Cortex of kidney (tissue), 1 donor: ENCODE data around the gene ARRB1.
"Not testable (repeated sequence)": the region's sequence is repeated elsewhere in the genome, so short reads cannot be mapped to it uniquely, and the experiment has no call there.

Experiments used
- DNase-seq: peaks from one replicate; lab custom pipeline; 2025; lab: John Stamatoyannopoulos, UW

Gene ARRB1

GRCh38 chr11:75371949-75372876 is 20.8 kb upstream of the ARRB1 start:
- no peak for DNase-seq

GRCh38 chr11:75369560-75370255 is 18.2 kb upstream of the ARRB1 start:
- DNase-seq: no peak

DNA sequence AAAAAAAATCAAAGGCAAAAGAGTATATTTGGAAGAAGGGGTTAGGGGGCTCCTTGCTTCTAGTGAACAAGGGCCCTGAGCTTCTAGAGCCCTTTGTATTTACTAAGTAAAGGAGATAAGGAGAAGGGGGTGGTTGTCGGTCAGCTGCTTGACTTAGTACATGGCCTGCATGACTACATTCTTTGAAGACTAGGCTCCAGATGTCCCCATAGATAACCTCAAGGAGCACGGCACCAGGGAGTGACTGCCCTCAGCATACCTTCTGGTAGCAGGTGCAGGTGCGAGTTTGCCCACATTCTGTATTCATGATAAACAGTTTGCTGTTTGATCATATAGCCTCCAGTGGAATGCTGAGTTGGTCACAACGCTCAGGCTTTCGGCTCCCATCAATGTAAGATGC is 15.4 kb upstream of the ARRB1 start:
- DNase-seq: not testable (repeated sequence)

GRCh38 chr11:75365711-75366181 is 14.3 kb upstream of the ARRB1 start:
- no peak for DNase-seq

- DNase-seq: not testable (repeated sequence)
Measured at GRCh38 chr11:75362285-75362684, 10.8 kb upstream of the ARRB1 start.

DNA sequence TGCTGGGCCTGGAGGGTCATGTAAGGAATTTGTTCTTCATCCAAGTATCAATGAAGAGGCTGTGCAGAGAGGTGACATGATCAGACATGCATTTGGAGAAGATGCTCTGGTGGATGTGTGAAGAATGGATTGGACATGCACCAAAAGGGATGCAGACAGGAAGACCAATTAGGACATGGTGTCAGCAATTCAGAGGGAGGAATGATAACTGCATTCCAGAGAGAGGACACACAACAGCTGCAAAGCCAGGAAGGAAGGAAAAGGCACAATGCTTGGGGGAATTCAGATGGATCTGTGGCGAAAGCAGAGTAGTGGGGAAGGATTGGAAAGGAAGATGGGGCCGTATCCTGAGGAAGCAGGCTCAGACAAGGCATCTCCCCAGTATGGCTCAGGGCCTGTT is 5.2 kb upstream of the ARRB1 start:
- DNase-seq: no peak

DNA sequence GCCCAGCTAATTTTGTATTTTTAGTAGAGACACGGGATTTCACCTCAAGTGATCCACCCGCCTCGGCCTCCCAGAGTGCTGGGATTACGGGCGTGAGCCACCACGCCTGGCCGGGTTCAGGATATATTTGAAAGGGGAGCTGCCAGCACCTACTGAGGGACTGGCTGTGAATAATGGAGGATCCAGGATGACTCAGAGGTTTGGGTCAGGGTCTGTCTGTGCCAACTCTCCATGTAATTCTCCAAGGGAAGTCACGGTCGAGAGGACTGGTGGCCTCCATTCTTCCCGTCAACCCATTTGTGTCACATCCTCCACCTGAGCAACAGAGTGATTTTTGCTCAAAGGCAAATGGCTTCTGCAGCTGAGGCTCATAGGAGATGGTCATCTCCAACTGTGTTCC is 3.6 kb upstream of the ARRB1 start:
- DNase-seq: no peak

- DNase-seq: no peak
Measured at GRCh38 chr11:75352588-75353206, 1.2 kb upstream of the ARRB1 start.

- no peak for DNase-seq
Measured at GRCh38 chr11:75351791-75352587, 528 bp upstream of the ARRB1 start.

DNA sequence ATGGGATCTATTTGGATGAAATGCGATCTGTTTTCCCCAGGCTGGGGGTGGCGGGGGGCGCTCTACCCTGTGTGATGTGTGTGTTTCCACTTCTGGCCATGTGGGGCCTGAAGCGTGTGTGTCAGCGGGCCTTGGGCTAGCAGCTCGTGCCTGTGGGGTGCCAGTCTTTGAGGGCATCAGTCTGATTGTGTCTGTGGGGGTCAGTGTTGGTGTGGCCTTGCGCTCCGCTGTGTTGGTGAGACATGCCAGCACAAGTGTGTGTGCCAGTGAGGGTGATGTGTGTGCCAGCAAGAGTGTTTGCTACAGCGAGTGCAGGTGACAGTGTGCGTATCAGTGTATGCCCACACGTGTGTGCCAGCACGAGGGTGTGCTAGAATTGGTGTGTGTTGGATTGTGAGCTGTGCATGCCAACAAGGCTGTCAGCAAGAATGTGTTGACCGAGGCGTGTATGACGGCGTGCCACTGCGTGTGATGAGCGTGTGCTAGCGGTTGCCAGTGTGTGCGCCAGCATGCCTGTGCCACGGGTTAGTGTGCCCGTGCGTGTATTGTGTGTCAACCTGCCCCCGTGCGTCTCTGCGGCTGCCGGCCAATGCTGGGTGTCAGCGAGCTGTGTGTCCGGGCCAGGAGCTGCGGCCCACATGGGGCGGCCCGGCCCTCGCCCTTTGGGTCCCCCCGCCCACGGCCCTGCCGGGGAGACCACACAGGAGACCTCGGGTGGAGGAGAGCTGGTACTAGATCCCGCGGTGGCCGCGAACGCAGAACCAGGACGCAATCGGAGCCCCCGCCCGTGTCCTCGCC is 519 bp downstream of the ARRB1 start:
- no peak for DNase-seq

- no peak for DNase-seq
Measured at GRCh38 chr11:75350122-75350742, 1.2 kb downstream of the ARRB1 start.

- DNase-seq: no peak
Measured at GRCh38 chr11:75349521-75350116, 1.8 kb downstream of the ARRB1 start.

DNA sequence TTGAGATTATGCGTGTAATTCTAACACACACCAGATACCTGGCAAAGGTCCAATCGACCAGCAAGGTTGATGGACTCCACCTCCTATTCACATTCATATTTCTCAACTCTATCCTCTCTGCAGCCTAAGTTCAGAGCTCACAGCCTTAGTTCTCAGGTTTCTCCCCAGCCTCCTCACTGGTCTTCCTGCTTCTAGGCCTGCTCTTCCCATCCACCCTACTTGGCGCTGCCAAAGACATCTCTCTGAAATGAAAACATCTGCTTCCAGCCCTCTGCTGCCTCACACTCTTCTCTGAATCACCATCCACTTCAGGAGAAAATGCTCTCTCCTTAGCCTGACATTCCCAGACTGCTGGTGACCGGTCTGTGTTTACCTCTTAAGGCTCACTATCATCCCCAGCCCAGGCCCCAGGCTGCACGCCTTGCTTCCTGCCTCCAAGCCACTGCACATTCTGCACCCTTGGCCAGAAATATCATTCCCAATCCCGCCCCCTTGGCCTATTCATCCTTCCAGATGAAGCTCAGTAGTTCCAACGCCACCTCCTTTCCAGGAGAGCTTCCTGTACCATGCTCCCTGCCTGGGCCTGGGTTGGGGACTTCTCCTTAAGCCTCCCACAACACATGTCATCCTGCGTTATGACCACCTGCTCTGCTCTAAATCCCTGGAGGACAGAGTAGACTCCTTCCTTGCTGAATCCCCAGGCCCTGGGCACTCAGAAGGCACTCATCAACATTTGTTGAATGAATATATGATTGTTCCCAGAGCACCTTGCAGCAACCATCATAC is 3.5 kb downstream of the ARRB1 start:
- DNase-seq: no peak

- DNase-seq: no peak
Measured at GRCh38 chr11:75346912-75347647, 4.4 kb downstream of the ARRB1 start.

GRCh38 chr11:75346296-75346695 is 5.2 kb downstream of the ARRB1 start:
- no peak for DNase-seq

- no peak for DNase-seq
Measured at GRCh38 chr11:75345455-75346160, 5.9 kb downstream of the ARRB1 start.

- DNase-seq: no peak
Measured at GRCh38 chr11:75344761-75345454, 6.6 kb downstream of the ARRB1 start.
